ENCODE measurements around the gene CCNT1. TPM values are rescaled to one million over a fixed set of nuclear protein-coding genes. Genes with fewer than 3 reads are reported as not detected.

Gene CCNT1
- total RNA-seq, 1 experiment from 2014 or later, result 53.1 TPM

- TF ChIP-seq CTCF (IDR thresholded peaks at IDR 0.05; ENCODE audit: insufficient read depth in 1 of 2, low read depth in 1 of 2, low read length in 1 of 2, severe bottlenecking in 1 of 2, unreplicated experiment in 1 of 2), result no peak
- H3K27me3 Mint-ChIP-seq (ENCODE audit: insufficient read depth, unreplicated experiment), result no peaks in the 10 kb centered on the region
Observed at GRCh38 chr12:48758737-48759136, 42.2 kb upstream of the CCNT1 start.

DNA sequence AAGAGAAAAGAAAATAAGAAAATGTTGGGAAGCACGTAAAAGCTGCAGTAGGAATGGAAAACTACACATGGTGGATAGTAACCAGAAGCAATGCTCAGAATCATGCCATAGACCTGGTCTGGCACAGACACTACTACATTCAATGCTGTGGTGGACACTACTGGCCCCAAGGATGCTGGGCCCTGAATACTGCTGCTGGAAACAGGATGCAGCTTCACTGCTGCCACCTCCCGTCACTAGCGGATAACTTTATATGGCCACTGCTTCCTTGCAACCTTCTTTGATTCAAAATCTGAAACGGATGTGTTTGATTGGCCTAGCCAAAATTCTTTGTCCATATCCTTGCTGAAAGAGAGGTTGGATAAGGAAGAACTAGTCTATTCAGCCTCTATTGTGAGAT lies 41.7 kb upstream of the CCNT1 start:
- H3K27ac Mint-ChIP-seq (ENCODE audit: unreplicated experiment), result peak overlapping the region; percentile 79
- H3K9me3 Mint-ChIP-seq (ENCODE audit: unreplicated experiment), result no peaks in the 10 kb centered on the region
- POLR2A ChIA-PET, result interaction anchor here (0.6 to 1.4 kb wide), 3 partner anchors 31 to 94 kb away, joined by 3 to 17 read pairs (median 7); partner anchors contain the start of genes ADCY6 and DDX23
- intact Hi-C loops (cut with micrococcal nuclease; ENCODE audit: unreplicated experiment), result loop anchor here (1.0 kb wide), 2 partner anchors 31 to 38 kb away; partner anchors contain the start of gene ADCY6
- Histone ChIP-seq H3K9me3 (no peaks in the 10 kb centered on the region), H3K27me3 (replicated peaks; ENCODE audit: control insufficient read depth, insufficient read depth, low read length) (no peaks in the 10 kb centered on the region), H3K36me3 (ENCODE audit: control insufficient read depth, insufficient read depth, low read length) (no peaks in the 10 kb centered on the region), H3K4me1 (peaks cover 22% of the 10 kb centered on the region), H3K4me3 (ENCODE audit: low read depth, low read length) (no peak overlapping the region)
- CTCF ChIA-PET, result interaction anchor here (0.6 to 1.4 kb wide), 8 partner anchors 31 to 140 kb away, joined by 3 to 10 read pairs (median 5); partner anchors contain the start of genes ADCY6 and CACNB3
- peaks cover 12% of the 10 kb centered on the region for H3K4me1 Mint-ChIP-seq (ENCODE audit: low read depth, unreplicated experiment)
- peak overlapping the region; percentile 0 for H3K4me3 Mint-ChIP-seq (ENCODE audit: unreplicated experiment)
- H3K27me3 Mint-ChIP-seq (ENCODE audit: insufficient read depth, unreplicated experiment), result no peaks in the 10 kb centered on the region
- DNase-seq, result no peak
- TSS peak; percentile 82 for BruUV-seq (replicated peaks)
- H3K36me3 Mint-ChIP-seq (ENCODE audit: insufficient read depth, unreplicated experiment), result no peaks in the 10 kb centered on the region
- TF ChIP-seq CTCF (IDR thresholded peaks at IDR 0.05; ENCODE audit: insufficient read depth in 1 of 2, low read depth in 1 of 2, low read length in 1 of 2, severe bottlenecking in 1 of 2, unreplicated experiment in 1 of 2), result no peak

More at GRCh38 chr12:48758737-48759136, 42.2 kb upstream of the CCNT1 start:
- Histone ChIP-seq H3K4me3 (ENCODE audit: low read depth, low read length) (no peak overlapping the region), H3K4me1 (peaks cover 18% of the 10 kb centered on the region), H3K36me3 (ENCODE audit: control insufficient read depth, insufficient read depth, low read length) (no peaks in the 10 kb centered on the region), H3K27me3 (replicated peaks; ENCODE audit: control insufficient read depth, insufficient read depth, low read length) (no peaks in the 10 kb centered on the region), H3K9me3 (no peaks in the 10 kb centered on the region)
- CTCF ChIA-PET, result interaction anchor here (0.6 to 1.4 kb wide), 8 partner anchors 30 to 238 kb away, joined by 3 to 10 read pairs (median 4); partner anchors contain the start of genes ADCY6 and CACNB3
- POLR2A ChIA-PET, result interaction anchor here (0.5 to 1.4 kb wide), 3 partner anchors 30 to 36 kb away, joined by 3 to 17 read pairs (median 5); partner anchors contain the start of gene ADCY6
- no TSS peak for BruUV-seq (replicated peaks)
- peak in 1 of 2 experiments; percentile 42 for DNase-seq
- no peaks in the 10 kb centered on the region for H3K36me3 Mint-ChIP-seq (ENCODE audit: insufficient read depth, unreplicated experiment)
- intact Hi-C loops (cut with micrococcal nuclease; ENCODE audit: unreplicated experiment), result loop anchor here (1.0 kb wide), 2 partner anchors 31 to 38 kb away; partner anchors contain the start of gene ADCY6
- no peaks in the 10 kb centered on the region for H3K9me3 Mint-ChIP-seq (ENCODE audit: unreplicated experiment)
- peaks cover 8% of the 10 kb centered on the region for H3K4me1 Mint-ChIP-seq (ENCODE audit: low read depth, unreplicated experiment)
- H3K27ac Mint-ChIP-seq (ENCODE audit: unreplicated experiment), result peak overlapping the region; percentile 54
- peak overlapping the region; percentile 0 for H3K4me3 Mint-ChIP-seq (ENCODE audit: unreplicated experiment)

DNA sequence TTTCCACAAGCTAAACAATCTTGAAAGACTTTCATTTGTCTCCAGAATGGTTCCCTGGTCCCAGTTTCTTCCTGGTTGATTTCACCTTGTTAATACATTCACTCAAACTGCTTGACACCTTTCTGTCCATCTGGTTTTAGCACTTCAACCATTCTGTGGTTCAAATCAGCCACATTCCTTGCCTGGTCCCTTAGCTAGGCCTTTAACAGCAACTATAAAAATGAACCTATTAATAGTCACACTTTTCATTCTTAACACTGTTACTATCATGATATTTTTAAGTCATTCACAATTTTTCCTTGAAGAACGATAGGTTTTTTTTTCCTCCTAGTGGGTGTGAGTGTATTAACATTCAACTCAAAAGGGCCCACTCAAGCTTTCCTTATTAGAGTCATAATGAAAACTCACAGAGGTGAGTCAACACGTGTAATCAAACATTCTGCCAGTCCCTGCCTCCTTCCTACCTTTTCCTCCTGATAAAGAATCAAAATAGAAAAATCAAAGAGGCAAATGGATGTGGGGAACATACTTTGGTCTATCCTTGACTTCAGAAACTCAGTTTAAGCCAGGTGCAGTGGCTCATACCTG lies 34.4 kb upstream of the CCNT1 start:
- H3K9me3 ChIP-seq, result no peaks in the 10 kb centered on the region
- Mint-ChIP-seq H3K27ac (ENCODE audit: unreplicated experiment) (no peak overlapping the region), H3K27me3 (ENCODE audit: insufficient read depth, unreplicated experiment) (no peaks in the 10 kb centered on the region), H3K9me3 (ENCODE audit: unreplicated experiment) (no peaks in the 10 kb centered on the region), H3K36me3 (ENCODE audit: insufficient read depth, unreplicated experiment) (no peaks in the 10 kb centered on the region), H3K4me3 (ENCODE audit: unreplicated experiment) (no peak overlapping the region), H3K4me1 (ENCODE audit: low read depth, unreplicated experiment) (peaks cover 7% of the 10 kb centered on the region)
- ChIA-PET POLR2A (interaction anchor here (1.0 kb wide), 1 partner anchor 39 kb away, joined by 3 read pairs; no protein-coding TSS in a partner anchor), CTCF (interaction anchor here (0.6 to 0.9 kb wide), 3 partner anchors 11 to 64 kb away, joined by 3 to 4 read pairs (median 3); no protein-coding TSS in a partner anchor)
- no peak for DNase-seq
- H3K36me3 ChIP-seq (ENCODE audit: control insufficient read depth, insufficient read depth, low read length), result no peaks in the 10 kb centered on the region
- TF ChIP-seq CTCF (IDR thresholded peaks at IDR 0.05; ENCODE audit: insufficient read depth in 1 of 2, low read depth in 1 of 2, low read length in 1 of 2, severe bottlenecking in 1 of 2, unreplicated experiment in 1 of 2), result no peak
- no peaks in the 10 kb centered on the region for H3K27me3 ChIP-seq (replicated peaks; ENCODE audit: control insufficient read depth, insufficient read depth, low read length)
- intact Hi-C loops (cut with micrococcal nuclease; ENCODE audit: unreplicated experiment), result no loop called here
- no peak overlapping the region for H3K4me3 ChIP-seq (ENCODE audit: low read depth, low read length)
- no TSS peak for BruUV-seq (replicated peaks)
- peaks cover 9% of the 10 kb centered on the region for H3K4me1 ChIP-seq

Measured in Caco-2 (cell line).